Activated B cell treated with CpG ODN at 0.5 μM for 24 hours (primary cell): ENCODE measurements around the gene HELQ. TPM values are rescaled to one million over a fixed set of nuclear protein-coding genes. Genes with fewer than 3 reads are reported as not detected.

Experiments used
- ATAC-seq: fragments of 200-7000 bp; cut with Tn5 transposase; one replicate; pipeline ENCODE4 v1.10.0; 2021; ENCODE audit warnings: low read depth, mild to moderate bottlenecking, moderate library complexity
- CTCF ChIA-PET: fragments of 350-600 bp; sonication (Branson Sonifier 250); formaldehyde crosslinking; loops from one replicate; lab custom pipeline; 2021; ENCODE audit warnings: antibody characterized with exemption; lab: Charles Lee
- POLR2A ChIA-PET: fragments of 350-600 bp; sonication (Branson Sonifier 250); formaldehyde crosslinking; loops from one replicate; lab custom pipeline; 2021; ENCODE audit warnings: antibody characterized with exemption; lab: Charles Lee
- DNase-seq: peaks from one replicate; pipeline ENCODE4 v3.0.0; 2022
- H3K27ac Mint-ChIP-seq: one replicate; pipeline ENCODE4 v1.8.0; 2020; ENCODE audit warnings: mixed read lengths
- H3K27me3 Mint-ChIP-seq: one replicate; pipeline ENCODE4 v1.8.0; 2021; ENCODE audit warnings: mixed read lengths
- H3K36me3 Mint-ChIP-seq: one replicate; pipeline ENCODE4 v1.8.0; 2021; ENCODE audit warnings: low read depth, mixed read lengths
- H3K4me1 Mint-ChIP-seq: one replicate; pipeline ENCODE4 v1.8.0; 2021; ENCODE audit warnings: mixed read lengths
- H3K4me3 Mint-ChIP-seq: one replicate; pipeline ENCODE4 v1.8.0; 2020; ENCODE audit warnings: mild to moderate bottlenecking, mixed read lengths
- H3K9me3 Mint-ChIP-seq: one replicate; pipeline ENCODE4 v1.8.0; 2020; ENCODE audit warnings: mixed read lengths
- intact Hi-C: fragments of 100-400 bp; cut with micrococcal nuclease; formaldehyde crosslinking; loops from one replicate; pipeline ENCODE4 v1.15.1; 2024
- total RNA-seq: library from RNA; stranded (reverse); gene quantifications from 2 replicates; pipeline ENCODE4 v1.2.3, GENCODE V29; 2022
- TF ChIP-seq, protein P1 (sequence below): fragments of 200-600 bp; IDR thresholded peaks from one replicate; pipeline ENCODE4 v1.8.0; 2022; ENCODE audit warnings: antibody characterized with exemption, mild to moderate bottlenecking

HELQ gene
- total RNA-seq, 1 donor from 2014 or later: 32.9 TPM

DNA sequence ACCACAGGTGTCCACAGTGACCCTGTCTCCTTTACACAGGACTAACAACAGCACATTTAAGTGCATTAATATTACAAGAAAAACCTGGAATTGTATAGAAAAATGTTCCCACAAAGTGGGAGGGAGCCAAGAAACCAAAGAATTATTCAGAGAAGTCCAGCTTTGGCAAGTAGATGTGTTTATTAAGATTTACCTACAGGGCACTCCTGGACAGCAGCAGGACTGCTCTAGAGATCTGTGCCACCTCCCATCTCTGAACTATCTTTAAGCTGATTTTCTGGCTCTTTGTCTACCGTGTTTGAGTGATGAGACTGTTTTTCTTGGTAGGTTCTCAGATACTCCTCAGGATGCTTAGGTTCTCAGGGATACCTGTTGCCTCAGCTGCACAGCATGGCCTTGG lies 82.7 kb downstream of the HELQ start:
- TF ChIP-seq, protein P1, sequence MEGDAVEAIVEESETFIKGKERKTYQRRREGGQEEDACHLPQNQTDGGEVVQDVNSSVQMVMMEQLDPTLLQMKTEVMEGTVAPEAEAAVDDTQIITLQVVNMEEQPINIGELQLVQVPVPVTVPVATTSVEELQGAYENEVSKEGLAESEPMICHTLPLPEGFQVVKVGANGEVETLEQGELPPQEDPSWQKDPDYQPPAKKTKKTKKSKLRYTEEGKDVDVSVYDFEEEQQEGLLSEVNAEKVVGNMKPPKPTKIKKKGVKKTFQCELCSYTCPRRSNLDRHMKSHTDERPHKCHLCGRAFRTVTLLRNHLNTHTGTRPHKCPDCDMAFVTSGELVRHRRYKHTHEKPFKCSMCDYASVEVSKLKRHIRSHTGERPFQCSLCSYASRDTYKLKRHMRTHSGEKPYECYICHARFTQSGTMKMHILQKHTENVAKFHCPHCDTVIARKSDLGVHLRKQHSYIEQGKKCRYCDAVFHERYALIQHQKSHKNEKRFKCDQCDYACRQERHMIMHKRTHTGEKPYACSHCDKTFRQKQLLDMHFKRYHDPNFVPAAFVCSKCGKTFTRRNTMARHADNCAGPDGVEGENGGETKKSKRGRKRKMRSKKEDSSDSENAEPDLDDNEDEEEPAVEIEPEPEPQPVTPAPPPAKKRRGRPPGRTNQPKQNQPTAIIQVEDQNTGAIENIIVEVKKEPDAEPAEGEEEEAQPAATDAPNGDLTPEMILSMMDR: no peak
- H3K9me3 Mint-ChIP-seq: peaks cover 14% of the 10 kb centered on the region
- H3K36me3 Mint-ChIP-seq: peaks cover 2% of the 10 kb centered on the region
- H3K27ac Mint-ChIP-seq: no peak overlapping the region
- ChIA-PET CTCF (interaction anchor here (1.9 kb wide), 1 partner anchor 10 kb away, joined by 6 read pairs; no protein-coding TSS in a partner anchor), POLR2A (no interaction called here)
- intact Hi-C loops: no loop called here
- no peaks in the 10 kb centered on the region for H3K27me3 Mint-ChIP-seq
- DNase-seq (no peak), ATAC-seq (no peak)
- no peak overlapping the region for H3K4me3 Mint-ChIP-seq
- H3K4me1 Mint-ChIP-seq: peaks cover 3% of the 10 kb centered on the region

- peaks cover 7% of the 10 kb centered on the region for H3K9me3 Mint-ChIP-seq
- H3K27ac Mint-ChIP-seq: no peak overlapping the region
- DNase-seq (no peak), ATAC-seq (no peak)
- no peaks in the 10 kb centered on the region for H3K36me3 Mint-ChIP-seq
- peaks cover 3% of the 10 kb centered on the region for H3K4me1 Mint-ChIP-seq
- TF ChIP-seq, protein P1: no peak
- CTCF ChIA-PET: no interaction called here
- no peak overlapping the region for H3K4me3 Mint-ChIP-seq
- POLR2A ChIA-PET: no interaction called here
- H3K27me3 Mint-ChIP-seq: no peaks in the 10 kb centered on the region
- intact Hi-C loops: no loop called here
Observed at GRCh38 chr4:83371936-83372335, 83.7 kb downstream of the HELQ start.

DNA sequence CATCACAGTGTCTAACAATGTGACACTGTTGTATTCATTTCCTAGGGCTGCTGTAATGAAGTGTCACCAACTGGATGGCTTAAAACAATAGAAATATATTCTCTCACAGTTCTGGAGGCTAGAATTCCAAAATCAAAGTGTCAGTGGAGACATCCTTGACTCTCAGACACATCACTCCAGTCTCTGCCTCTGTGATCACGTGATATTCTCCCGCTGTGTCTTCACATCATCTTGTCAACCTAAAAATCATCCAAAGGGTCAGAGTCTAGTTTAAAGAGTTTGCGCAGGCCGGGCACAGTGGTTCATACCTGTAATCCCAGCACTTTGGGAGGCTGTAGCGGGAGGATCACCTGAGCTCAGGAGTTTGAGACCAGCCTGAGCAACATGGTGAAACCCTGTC lies 84.4 kb downstream of the HELQ start:
- H3K27me3 Mint-ChIP-seq: no peaks in the 10 kb centered on the region
- H3K4me3 Mint-ChIP-seq: no peak overlapping the region
- intact Hi-C loops: no loop called here
- no peak for ATAC-seq
- H3K36me3 Mint-ChIP-seq: no peaks in the 10 kb centered on the region
- no peak overlapping the region for H3K27ac Mint-ChIP-seq
- DNase-seq: no peak
- peaks cover 3% of the 10 kb centered on the region for H3K4me1 Mint-ChIP-seq
- POLR2A ChIA-PET: no interaction called here
- H3K9me3 Mint-ChIP-seq: peaks cover 5% of the 10 kb centered on the region
- TF ChIP-seq, protein P1: no peak
- CTCF ChIA-PET: no interaction called here

- CTCF ChIA-PET: no interaction called here
Observed at GRCh38 chr4:83370640-83370906, 85.0 kb downstream of the HELQ start.

DNA sequence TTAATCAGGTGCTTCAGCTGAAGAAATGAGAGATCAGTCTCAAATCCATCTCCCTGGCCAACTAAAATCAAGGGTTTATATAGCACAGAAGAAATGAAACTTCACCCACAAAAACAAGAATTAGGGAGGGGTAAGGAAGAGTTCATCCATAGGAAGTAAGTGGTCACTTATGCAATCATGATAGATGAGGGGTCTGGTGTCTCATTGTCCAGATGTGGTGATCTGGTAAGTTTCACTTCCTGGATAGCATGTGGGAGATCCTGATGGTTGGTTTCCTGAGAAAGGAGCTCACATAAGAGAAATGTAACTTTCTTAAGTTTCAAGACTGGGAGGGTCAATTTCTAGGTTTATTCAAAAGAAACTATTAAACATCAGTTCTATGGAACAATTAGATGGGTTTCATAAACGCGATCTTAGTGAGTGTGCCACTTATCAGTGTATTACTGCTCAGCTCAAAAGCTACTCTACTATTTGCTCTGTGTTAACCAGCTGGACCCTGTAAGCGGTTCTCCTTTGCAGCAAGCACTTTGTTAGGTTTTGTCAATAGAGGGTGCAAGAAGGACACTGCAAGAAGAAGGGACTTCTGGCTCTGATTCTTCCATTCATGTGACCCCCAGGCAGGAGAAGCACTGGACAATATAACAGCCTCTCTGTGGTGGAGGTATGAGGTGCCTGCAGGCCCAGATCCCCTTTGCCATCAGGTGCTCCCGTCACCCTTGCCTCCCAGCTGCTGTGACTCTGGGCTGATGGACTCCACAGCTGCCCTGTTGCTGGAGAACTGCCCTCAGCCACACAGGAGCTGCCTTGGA lies 85.6 kb downstream of the HELQ start:
- Mint-ChIP-seq H3K27ac (no peak overlapping the region), H3K27me3 (no peaks in the 10 kb centered on the region), H3K4me1 (peaks cover 3% of the 10 kb centered on the region), H3K9me3 (no peaks in the 10 kb centered on the region), H3K36me3 (no peaks in the 10 kb centered on the region), H3K4me3 (no peak overlapping the region)
- intact Hi-C loops: loop anchor here (10.0 kb wide), 1 partner anchor 45 kb away; no protein-coding TSS in a partner anchor
- DNase-seq: no peak
- POLR2A ChIA-PET: interaction anchor here (0.5 kb wide), 1 partner anchor 1003 kb away, joined by 5 read pairs; no protein-coding TSS in a partner anchor
- CTCF ChIA-PET: no interaction called here
- ATAC-seq: no peak
- TF ChIP-seq, protein P1: no peak

More at GRCh38 chr4:83370640-83370906, 85.0 kb downstream of the HELQ start:
- Mint-ChIP-seq H3K4me3 (no peak overlapping the region), H3K9me3 (no peaks in the 10 kb centered on the region), H3K36me3 (no peaks in the 10 kb centered on the region), H3K4me1 (peaks cover 3% of the 10 kb centered on the region), H3K27me3 (no peaks in the 10 kb centered on the region), H3K27ac (no peak overlapping the region)
- ATAC-seq (no peak), DNase-seq (no peak)
- TF ChIP-seq, protein P1: no peak
- POLR2A ChIA-PET: interaction anchor here (0.5 kb wide), 1 partner anchor 1004 kb away, joined by 5 read pairs; no protein-coding TSS in a partner anchor
- intact Hi-C loops: no loop called here
